Measurements from ENCODE around the gene UBL4A.

UBL4A gene

GRCh38 chrX:154444755-154445246 is 41.6 kb downstream of the UBL4A start:
- Histone ChIP-seq H3K9me3 (ENCODE audit: insufficient read depth, low read length, severe bottlenecking) (no peaks in the 10 kb centered on the region), H3K9ac (ENCODE audit: low read depth, low read length) (peak overlapping the region; percentile 60; the same call in 1 of the 2 replicates), H4K20me1 (ENCODE audit: insufficient read depth, low read length) (peaks cover 13% of the 10 kb centered on the region; the same call in 1 of the 2 replicates), H3K4me3 (ENCODE audit: low read depth in 1 of 2, low read length in 2 of 2) (peak overlapping the region in 1 of 2 experiments; percentile 54; a peak in 2 of 4 replicates), H3K4me2 (ENCODE audit: insufficient read depth, low read length) (peak overlapping the region; percentile 66), H3K79me2 (ENCODE audit: insufficient read depth, low read length) (peaks cover 6% of the 10 kb centered on the region; the same call in 1 of the 2 replicates), H3K27me3 (ENCODE audit: insufficient read depth, low read length, poor library complexity) (no peaks in the 10 kb centered on the region), H3K27ac (ENCODE audit: low read length) (no peak overlapping the region), H3K36me3 (ENCODE audit: insufficient read depth, low read length) (peaks cover 28% of the 10 kb centered on the region), H2AFZ (ENCODE audit: low read depth, low read length) (no peak overlapping the region), H3K4me1 (ENCODE audit: insufficient read depth, low read length) (peaks cover 17% of the 10 kb centered on the region)
- no peak for ATAC-seq (ENCODE audit: insufficient read depth, low read depth)
- no peak for TF ChIP-seq EZH2 (IDR thresholded peaks at IDR 0.05; ENCODE audit: borderline replicate concordance, low read depth, low read length, severe bottlenecking)
- TF ChIP-seq, protein P1, sequence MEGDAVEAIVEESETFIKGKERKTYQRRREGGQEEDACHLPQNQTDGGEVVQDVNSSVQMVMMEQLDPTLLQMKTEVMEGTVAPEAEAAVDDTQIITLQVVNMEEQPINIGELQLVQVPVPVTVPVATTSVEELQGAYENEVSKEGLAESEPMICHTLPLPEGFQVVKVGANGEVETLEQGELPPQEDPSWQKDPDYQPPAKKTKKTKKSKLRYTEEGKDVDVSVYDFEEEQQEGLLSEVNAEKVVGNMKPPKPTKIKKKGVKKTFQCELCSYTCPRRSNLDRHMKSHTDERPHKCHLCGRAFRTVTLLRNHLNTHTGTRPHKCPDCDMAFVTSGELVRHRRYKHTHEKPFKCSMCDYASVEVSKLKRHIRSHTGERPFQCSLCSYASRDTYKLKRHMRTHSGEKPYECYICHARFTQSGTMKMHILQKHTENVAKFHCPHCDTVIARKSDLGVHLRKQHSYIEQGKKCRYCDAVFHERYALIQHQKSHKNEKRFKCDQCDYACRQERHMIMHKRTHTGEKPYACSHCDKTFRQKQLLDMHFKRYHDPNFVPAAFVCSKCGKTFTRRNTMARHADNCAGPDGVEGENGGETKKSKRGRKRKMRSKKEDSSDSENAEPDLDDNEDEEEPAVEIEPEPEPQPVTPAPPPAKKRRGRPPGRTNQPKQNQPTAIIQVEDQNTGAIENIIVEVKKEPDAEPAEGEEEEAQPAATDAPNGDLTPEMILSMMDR (IDR thresholded peaks at IDR 0.05; ENCODE audit: borderline replicate concordance, extremely low read depth, low read length, poor library complexity, severe bottlenecking), result no peak
- no peak for DNase-seq

DNA sequence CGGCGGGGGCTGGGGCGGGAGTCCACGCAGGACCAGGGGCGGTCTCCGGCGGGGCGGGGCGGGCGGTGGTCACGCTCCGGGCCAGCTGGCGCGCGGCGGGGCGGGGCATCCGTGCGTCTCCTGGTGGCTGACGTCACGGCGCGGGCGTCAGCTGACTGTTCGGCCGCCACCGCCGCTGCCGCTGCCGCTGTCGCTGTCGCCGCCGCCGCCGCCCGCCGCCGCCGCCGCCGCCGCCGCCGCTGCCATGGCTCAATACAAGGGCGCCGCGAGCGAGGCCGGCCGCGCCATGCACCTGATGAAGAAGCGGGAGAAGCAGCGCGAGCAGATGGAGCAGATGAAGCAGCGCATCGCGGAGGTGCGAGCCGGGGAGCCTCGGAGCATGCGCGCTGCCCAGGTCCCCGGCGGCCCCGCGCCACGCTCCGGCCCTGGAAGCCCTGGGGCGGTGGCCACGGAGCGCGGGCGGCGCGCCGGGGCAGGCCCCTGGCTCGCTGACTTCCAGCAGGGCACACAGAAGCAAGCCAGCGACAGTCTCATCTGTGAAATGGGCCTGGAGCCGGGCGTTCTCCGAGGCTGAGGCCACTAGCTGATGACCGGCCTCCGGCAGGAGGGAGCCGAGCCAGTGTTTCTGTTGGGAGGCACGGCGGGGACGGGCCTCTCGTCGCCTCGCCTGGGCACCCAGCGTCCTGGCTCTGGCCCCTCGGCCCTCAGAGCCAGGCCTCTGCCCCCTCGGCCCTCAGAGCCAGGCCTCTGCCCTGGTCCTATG is 42.2 kb downstream of the UBL4A start, which contains the start of gene FAM50A:
TSS of gene FAM50A (plus strand) at position 150 of the 763 bp plus-strand sequence. CDS start at position 245, 95 bp downstream.
- Histone ChIP-seq H3K79me2 (ENCODE audit: insufficient read depth, low read length) (peaks cover 10% of the 10 kb centered on the region), H2AFZ (ENCODE audit: low read depth, low read length) (peak within 1 kb of the TSS; percentile 39), H3K4me1 (ENCODE audit: insufficient read depth, low read length) (peaks cover 17% of the 10 kb centered on the region), H3K4me2 (ENCODE audit: insufficient read depth, low read length) (peak within 1 kb of the TSS; percentile 66), H3K27ac (ENCODE audit: low read length) (no peak within 1 kb of the TSS), H4K20me1 (ENCODE audit: insufficient read depth, low read length) (peaks cover 15% of the 10 kb centered on the region; the same call in 1 of the 2 replicates), H3K9ac (ENCODE audit: low read depth, low read length) (peak within 1 kb of the TSS; percentile 60; the same call in 1 of the 2 replicates), H3K36me3 (ENCODE audit: insufficient read depth, low read length) (peaks cover 32% of the 10 kb centered on the region), H3K4me3 (ENCODE audit: low read depth in 1 of 2, low read length in 2 of 2) (peak within 1 kb of the TSS in 1 of 2 experiments; percentile 54; a peak in 2 of 4 replicates), H3K9me3 (ENCODE audit: insufficient read depth, low read length, severe bottlenecking) (no peaks in the 10 kb centered on the region), H3K27me3 (ENCODE audit: insufficient read depth, low read length, poor library complexity) (no peaks in the 10 kb centered on the region)
- DNase-seq (peak; percentile 57), ATAC-seq (ENCODE audit: insufficient read depth, low read depth) (peak; percentile 74)
- TF ChIP-seq, protein P1 (IDR thresholded peaks at IDR 0.05; ENCODE audit: borderline replicate concordance, extremely low read depth, low read length, poor library complexity, severe bottlenecking), result no peak
- TF ChIP-seq EZH2 (IDR thresholded peaks at IDR 0.05; ENCODE audit: borderline replicate concordance, low read depth, low read length, severe bottlenecking), result no peak

- no peaks in the 10 kb centered on the region for H3K27me3 ChIP-seq (ENCODE audit: insufficient read depth, low read length, poor library complexity)
- ATAC-seq (ENCODE audit: insufficient read depth, low read depth) (peak; percentile 43; the same call in 2 of the 3 replicates), DNase-seq (no peak)
- no peak overlapping the region; the same call in 1 of the 2 replicates for H2AFZ ChIP-seq (ENCODE audit: low read depth, low read length)
- peak overlapping the region; percentile 66 for H3K4me2 ChIP-seq (ENCODE audit: insufficient read depth, low read length)
- peaks cover 21% of the 10 kb centered on the region; the same call in 1 of the 2 replicates for H4K20me1 ChIP-seq (ENCODE audit: insufficient read depth, low read length)
- no peaks in the 10 kb centered on the region for H3K9me3 ChIP-seq (ENCODE audit: insufficient read depth, low read length, severe bottlenecking)
- TF ChIP-seq, protein P1 (IDR thresholded peaks at IDR 0.05; ENCODE audit: borderline replicate concordance, extremely low read depth, low read length, poor library complexity, severe bottlenecking), result no peak
- TF ChIP-seq EZH2 (IDR thresholded peaks at IDR 0.05; ENCODE audit: borderline replicate concordance, low read depth, low read length, severe bottlenecking), result no peak
- peaks cover 17% of the 10 kb centered on the region for H3K79me2 ChIP-seq (ENCODE audit: insufficient read depth, low read length)
- H3K4me1 ChIP-seq (ENCODE audit: insufficient read depth, low read length), result peaks cover 24% of the 10 kb centered on the region
- peaks cover 39% of the 10 kb centered on the region for H3K36me3 ChIP-seq (ENCODE audit: insufficient read depth, low read length)
- peak overlapping the region; percentile 60; the same call in 1 of the 2 replicates for H3K9ac ChIP-seq (ENCODE audit: low read depth, low read length)
- H3K4me3 ChIP-seq (ENCODE audit: low read depth in 1 of 2, low read length in 2 of 2), result peak overlapping the region in 1 of 2 experiments; percentile 46; a peak in 2 of 4 replicates
- H3K27ac ChIP-seq (ENCODE audit: low read length), result no peak overlapping the region
Measured at GRCh38 chrX:154443479-154443910, 42.9 kb downstream of the UBL4A start.
